Parietal lobe (tissue), 2 donors: ENCODE data around the gene CD81. TPM values are rescaled to one million over a fixed set of nuclear protein-coding genes. Genes with fewer than 3 reads are reported as not detected.

ENCODE experiments used
- small RNA-seq: library from RNA; depleted of rRNA; stranded (forward); fragments of <200 nt; gene quantifications from one replicate; pipeline ENCODE3, GENCODE V24; 2014; ENCODE audit warnings: low replicate concordance
- total RNA-seq: library from RNA; depleted of rRNA; stranded (reverse); fragments of >200 nt; gene quantifications from one replicate; pipeline ENCODE4 v1.2.3, GENCODE V29; 2014

The CD81 gene
- 73.9 TPM for total RNA-seq

GRCh38 chr11:2376751-2377451 lies at the start of gene CD81:
CD81 (plus strand) TSS chr11:2377310; CDS start chr11:2377550, 240 bp downstream.

GRCh38 chr11:2400069-2400761 lies 23.1 kb downstream of the CD81 start, which contains the start of gene TSSC4:
TSSC4 (plus strand) TSS chr11:2400750; CDS start chr11:2402634, 1,884 bp downstream.

GRCh38 chr11:2443881-2444820 lies 67.0 kb downstream of the CD81 start, which contains the start of gene TRPM5:
TRPM5 (minus strand) TSS chr11:2444514; CDS start chr11:2423036, 21,478 bp downstream.

GRCh38 chr11:2444821-2445745 lies 68.0 kb downstream of the CD81 start, which contains the start of gene KCNQ1:
KCNQ1 (plus strand) TSS chr11:2445008; CDS start chr11:2445099, 91 bp downstream.

Small RNA genes within 50 kb of the gene (small RNA-seq; reads per million reads assigned to genes)
- not detected for gene RF00019

Other genes with a start within 250 kb of the CD81 start
- 3.1 TPM for gene IGF2, start 237.9 kb upstream of the CD81 start, total RNA-seq
- not detected for gene INS, start 216.1 kb upstream of the CD81 start, total RNA-seq
- not detected for gene TH, start 205.5 kb upstream of the CD81 start, total RNA-seq
- 0.31 TPM for gene ASCL2, start 106.7 kb upstream of the CD81 start, total RNA-seq
- gene C11orf21, start 75.4 kb upstream of the CD81 start, total RNA-seq = not detected
- not detected for gene TSPAN32, start 75.3 kb upstream of the CD81 start, total RNA-seq
- gene TSSC4, start 23.4 kb downstream of the CD81 start, total RNA-seq = 28.5 TPM
- gene TRPM5, start 67.2 kb downstream of the CD81 start, total RNA-seq = not detected
- not detected for gene KCNQ1, start 67.7 kb downstream of the CD81 start, total RNA-seq